CD4-positive, alpha-beta T cell treated with Interleukin-2 at 100 ng/mL for 4 hours (primary cell): ENCODE results near the gene GNS.
A peak's percentile ranks its signal among the peaks of the same experiment; 100 is the strongest.

Experiments
- DNase-seq: peaks from one replicate; pipeline ENCODE4 v3.0.0-alpha.2; 2020; ENCODE audit warnings: low spot score

Gene GNS

GRCh38 chr12:64673490-64674169, 85.6 kb downstream of the GNS start:
- no peak for DNase-seq

DNA sequence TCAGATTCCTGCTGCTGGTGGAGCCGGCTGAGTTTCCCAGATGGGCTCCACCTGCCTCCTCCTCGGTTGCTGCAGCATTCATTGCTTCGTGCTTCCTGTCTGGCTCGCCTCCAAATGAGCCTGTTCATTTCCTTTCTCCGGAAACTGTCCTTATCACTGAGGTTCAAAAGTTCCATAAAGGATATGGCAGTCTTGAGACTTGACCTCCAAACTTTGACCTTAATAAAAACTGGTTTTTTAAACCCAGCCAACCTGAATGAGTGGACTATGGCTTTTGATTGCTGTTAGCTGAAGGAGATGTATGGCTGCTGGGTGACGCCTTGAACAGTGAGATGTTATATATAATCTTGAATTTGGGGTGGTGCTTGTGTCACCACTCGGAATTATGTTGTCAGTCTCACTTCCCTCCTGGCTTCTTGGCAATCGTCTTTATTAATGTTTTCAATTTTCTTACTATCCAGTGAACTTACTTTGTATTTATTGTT, 86.2 kb downstream of the GNS start:
- no peak for DNase-seq

DNA sequence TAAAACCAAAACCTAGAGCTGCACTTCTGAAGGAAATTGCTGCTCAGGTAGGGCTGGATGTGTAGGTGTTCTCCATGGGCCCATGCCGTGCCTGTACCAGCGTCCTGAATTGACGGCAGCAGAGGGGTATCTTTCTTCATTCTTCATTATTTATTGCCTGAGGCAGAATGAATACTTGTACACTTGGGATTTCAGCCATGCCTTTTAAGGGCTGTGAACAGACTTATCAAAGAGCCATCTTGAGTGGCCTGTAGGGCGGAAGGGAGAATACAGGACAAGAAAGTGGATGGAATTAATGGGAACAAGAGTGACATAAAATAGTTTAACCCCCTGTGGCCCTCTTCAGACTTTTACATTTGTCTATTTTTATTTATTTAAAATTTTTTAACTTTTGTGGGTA, 87.5 kb downstream of the GNS start:
- DNase-seq: no peak

DNA sequence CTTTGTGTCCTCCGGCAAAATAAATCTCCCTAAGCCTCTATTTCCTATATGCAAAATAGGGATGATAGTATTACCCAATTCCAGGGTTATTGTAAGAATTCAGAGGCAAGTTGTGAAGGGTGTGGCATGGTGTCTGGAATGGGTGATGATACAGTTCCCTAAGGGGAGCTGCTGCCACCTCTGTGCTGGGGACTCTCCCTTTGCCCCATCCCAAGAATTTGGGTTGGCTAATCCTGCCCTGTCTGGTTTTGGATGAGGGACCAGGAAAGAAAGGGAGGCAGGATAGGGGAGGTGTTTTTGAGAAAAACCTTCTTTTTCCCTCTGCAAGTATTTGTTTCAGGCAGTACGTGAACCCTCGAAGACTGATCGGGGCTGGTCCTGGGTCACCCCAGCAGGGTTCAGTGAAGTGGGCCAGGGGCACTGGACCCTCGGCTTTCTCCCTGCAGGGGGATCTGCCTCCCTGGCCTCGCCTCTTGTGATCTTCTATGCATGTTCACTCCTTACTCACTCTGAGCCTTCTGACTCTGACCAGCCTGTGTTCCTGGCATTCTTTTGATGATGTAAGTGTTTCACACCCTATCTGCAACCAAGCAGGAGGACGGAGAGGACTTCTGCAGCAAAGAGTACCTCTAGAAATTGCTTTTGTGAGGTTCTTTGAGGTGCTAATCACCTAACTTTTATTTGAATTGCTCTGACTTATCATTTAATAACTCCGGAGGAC, 88.1 kb downstream of the GNS start:
- peak; percentile 58 for DNase-seq

- no peak for DNase-seq
These were observed 89.2 kb downstream of the GNS start for GRCh38 chr12:64670019-64670418.

GRCh38 chr12:64669270-64669842, 89.8 kb downstream of the GNS start:
- DNase-seq: peak; percentile 82

DNA sequence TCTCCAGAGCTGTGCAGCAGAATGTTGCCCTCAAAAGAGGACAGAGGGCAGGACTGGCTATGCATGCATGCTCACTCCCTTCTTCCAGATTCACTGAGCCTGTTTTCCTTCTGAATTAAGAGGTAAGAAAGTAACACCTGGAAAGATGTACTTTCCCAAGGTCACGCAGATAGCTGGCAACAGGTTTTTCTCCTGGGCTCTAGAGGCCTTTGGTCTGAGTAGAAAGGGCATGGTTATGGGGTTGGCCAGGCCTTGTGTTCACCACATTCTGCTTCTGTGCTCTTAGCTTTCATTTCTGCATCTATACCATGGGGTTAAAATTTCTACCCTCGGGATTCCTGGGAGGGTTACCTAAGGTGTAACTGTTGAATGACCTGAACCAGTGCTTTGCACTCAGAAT, 91.4 kb downstream of the GNS start:
- no peak for DNase-seq

- no peak for DNase-seq
These were observed 92.9 kb downstream of the GNS start for GRCh38 chr12:64666054-64666914.

DNA sequence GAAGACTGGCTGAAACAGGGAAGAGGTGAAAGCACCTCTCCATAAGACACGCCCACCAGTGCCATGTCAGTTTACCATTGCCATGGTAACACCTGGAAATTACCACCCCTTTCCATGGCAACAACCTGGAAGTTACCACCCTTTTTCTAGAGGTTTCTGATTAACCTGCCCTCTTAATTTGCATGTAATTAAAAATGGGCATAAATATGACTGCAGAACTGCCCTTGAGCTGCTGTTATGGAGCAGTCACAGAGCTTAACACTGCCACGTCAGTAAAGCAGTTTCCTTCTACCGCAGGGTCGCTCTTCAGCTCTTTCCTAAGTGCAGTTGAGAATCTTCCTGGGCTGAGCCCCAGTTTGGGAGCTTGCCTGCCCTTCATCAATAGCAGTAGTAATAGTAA, 93.7 kb downstream of the GNS start:
- DNase-seq: peak; percentile 86
